ENCODE results near the gene ABHD12. TPM values are rescaled to one million over a fixed set of nuclear protein-coding genes. Genes with fewer than 3 reads are reported as not detected.

Gene ABHD12
- polyA plus RNA-seq, 1 donor = 50.4 TPM

- DNase-seq = no peak
Observed at GRCh38 chr20:25258828-25259227, 131.8 kb downstream of the ABHD12 start.

GRCh38 chr20:25258476-25258805 lies 132.2 kb downstream of the ABHD12 start:
- DNase-seq = no peak

- DNase-seq = no peak
Observed at GRCh38 chr20:25257756-25258475, 132.7 kb downstream of the ABHD12 start.

- DNase-seq = no peak
Observed at GRCh38 chr20:25257130-25257529, 133.5 kb downstream of the ABHD12 start.

- no peak for DNase-seq
Observed at GRCh38 chr20:25256226-25256859, 134.3 kb downstream of the ABHD12 start.

- no peak for DNase-seq
Observed at GRCh38 chr20:25254986-25255680, 135.5 kb downstream of the ABHD12 start.

- no peak for DNase-seq
Observed at GRCh38 chr20:25254571-25254970, 136.1 kb downstream of the ABHD12 start.

- no peak for DNase-seq
Observed at GRCh38 chr20:25253606-25254275, 136.9 kb downstream of the ABHD12 start.

GRCh38 chr20:25252686-25253421 lies 137.8 kb downstream of the ABHD12 start:
- no peak for DNase-seq

GRCh38 chr20:25252230-25252651 lies 138.4 kb downstream of the ABHD12 start:
- DNase-seq = no peak

- DNase-seq = no peak
Observed at GRCh38 chr20:25251558-25251957, 139.1 kb downstream of the ABHD12 start.

- no peak for DNase-seq
Observed at GRCh38 chr20:25251019-25251418, 139.6 kb downstream of the ABHD12 start.

GRCh38 chr20:25250508-25250907 lies 140.1 kb downstream of the ABHD12 start:
- no peak for DNase-seq

Other genes with a start within 250 kb of the ABHD12 start
- gene ENTPD6, start 195.1 kb downstream of the ABHD12 start, polyA plus RNA-seq (ENCODE audit: insufficient read length) = 46.7 TPM
- gene PYGB, start 142.8 kb downstream of the ABHD12 start, polyA plus RNA-seq (ENCODE audit: insufficient read length) = 47.0 TPM
- 30.6 TPM for gene GINS1, start 16.8 kb upstream of the ABHD12 start, polyA plus RNA-seq (ENCODE audit: insufficient read length)
- 69.2 TPM for gene NINL, start 194.7 kb upstream of the ABHD12 start, polyA plus RNA-seq (ENCODE audit: insufficient read length)
- 7.7 TPM for gene NANP, start 233.2 kb upstream of the ABHD12 start, polyA plus RNA-seq (ENCODE audit: insufficient read length)

All from left kidney (tissue), 2 donors.